Motor neuron (in vitro differentiated cells): ENCODE measurements around the gene SATB1. TPM values are rescaled to one million over a fixed set of nuclear protein-coding genes. Genes with fewer than 3 reads are reported as not detected.
"Not testable (repeated sequence)": the region's sequence is repeated elsewhere in the genome, so short reads cannot be mapped to it uniquely, and the experiment has no call there.

Experiments
- ATAC-seq, 8 experiments: fragments of 200-7000 bp; cut with Tn5 transposase; replicated peaks in 6 of 8; 2 replicates each; pipeline ENCODE4 v1.8.0; 2021; ENCODE audit warnings: mild to moderate bottlenecking in 8 of 8, moderate library complexity in 8 of 8
- H3K27ac ChIP-seq, 2 donors: fragments of 250-450 bp; sonication (Bioruptor Pico); 2 replicates each; pipeline ENCODE4 v1.9.0; 2021; ENCODE audit warnings: antibody characterized with exemption in 2 of 2, mild to moderate bottlenecking in 2 of 2, moderate library complexity in 1 of 2
- H3K4me1 ChIP-seq, 2 donors: fragments of 250-450 bp; sonication (Bioruptor Pico); replicated peaks in 1 of 2; 2 replicates each; pipeline ENCODE4 v1.6.1; 2021; ENCODE audit warnings: antibody characterized with exemption in 2 of 2, mild to moderate bottlenecking in 2 of 2, moderate library complexity in 1 of 2
- H3K4me3 ChIP-seq, 5 donors: fragments of 250-450 bp; sonication (Bioruptor Pico); 2 replicates each; pipeline ENCODE4 v1.9.0; 2021; ENCODE audit warnings: antibody characterized with exemption in 5 of 5, mild to moderate bottlenecking in 5 of 5, moderate library complexity in 4 of 5
- WGBS, 10 experiments: fragments of 450-650 bp; shearing (Covaris generic); methylation state at CpG; one replicate each; pipeline ENCODE4 v1.0.0; 2022; 5-methylcytosine and 5-hydroxymethylcytosine counted together
- in situ Hi-C, 9 experiments: fragments of 400-800 bp; cut with MboI; loops; one replicate each; pipeline ENCODE4 v1.15.0; 2021; ENCODE audit warnings: low sequenced_read_pairs in 9 of 9, low pct_unique_long_range_greater_than_20kb in 2 of 9; ENCODE audit not compliant: unreplicated experiment in 9 of 9
- total RNA-seq, 8 experiments: library from RNA; unstranded; fragments of 300-600 nt; gene quantifications; 2 replicates each; pipeline versions ENCODE4 v1.2.3 to v1.2.4, GENCODE V29; 2022

The SATB1 gene
- total RNA-seq: 10 to 100 TPM; 11.3 to 30.7 (median 25.4) TPM

GRCh38 chr3:18424729-18425640, at the start of gene SATB1:
TSS of gene SATB1 (minus strand) at chr3:18425339. CDS start at chr3:18420967, 4,372 bp downstream.
- WGBS, 10 experiments: 0 to 1% (median 0%) methylated on average over 2 to 14 of the region's 89 CpGs; no CpG with 5 or more reads in 7 of the 10 experiments
- peak; percentile 55 to 71 (median 60) for ATAC-seq
- Histone ChIP-seq H3K27ac (peak within 1 kb of the TSS; percentile 89 to 95), H3K4me1 (peaks cover 0 to 8% of the 10 kb centered on the region in 2 donors), H3K4me3 (peak within 1 kb of the TSS; percentile 82 to 100 (median 90))
- in situ Hi-C loops: no loop called here

DNA sequence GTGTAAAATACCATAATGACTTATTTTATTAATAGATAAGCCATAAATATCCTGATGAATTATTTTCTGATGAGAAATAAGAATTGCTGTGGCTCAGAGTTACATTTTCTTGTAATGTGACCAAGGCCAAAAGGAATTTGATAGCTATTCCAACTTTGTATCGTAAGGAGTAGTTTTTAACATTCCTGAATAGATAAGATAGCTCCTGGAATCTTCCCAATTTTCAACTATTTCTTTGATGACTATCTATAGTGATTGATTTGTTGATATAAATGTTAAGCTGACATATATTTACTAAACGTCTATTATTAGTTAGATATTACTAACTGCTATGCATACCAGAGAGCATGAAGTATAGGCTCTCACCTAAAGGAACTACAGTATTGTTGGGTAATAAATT, 49.1 kb upstream of the SATB1 start:
- 0 to 87% (median 37%) methylated on average over 2 of the region's 2 CpGs; no CpG with 5 or more reads in 3 of the 10 experiments for WGBS, 10 experiments

GRCh38 chr3:18469775-18470174, 44.6 kb upstream of the SATB1 start:
- ATAC-seq: no peak
- Histone ChIP-seq H3K4me1 (no peaks in the 10 kb centered on the region), H3K27ac (no peak overlapping the region), H3K4me3 (no peak overlapping the region)
- WGBS, 10 experiments: 0 to 43% (median 0%) methylated on average over 1 of the region's 1 CpG; no CpG with 5 or more reads in 5 of the 10 experiments
- in situ Hi-C loops: no loop called here

More for the DNA sequence above, 49.1 kb upstream of the SATB1 start:
- no peak overlapping the region for H3K27ac ChIP-seq
- no peaks in the 10 kb centered on the region for H3K4me1 ChIP-seq
- no peak for ATAC-seq
- no peak overlapping the region for H3K4me3 ChIP-seq
- in situ Hi-C loops: no loop called here

- in situ Hi-C loops: no loop called here
- no peak for ATAC-seq
- H3K27ac ChIP-seq: no peak overlapping the region
- WGBS, 10 experiments: 0 to 100% (median 82%) methylated on average over 1 of the region's 1 CpG; no CpG with 5 or more reads in 5 of the 10 experiments
- H3K4me1 ChIP-seq: no peaks in the 10 kb centered on the region
- no peak overlapping the region for H3K4me3 ChIP-seq
Observed at GRCh38 chr3:18466136-18466535, 41.0 kb upstream of the SATB1 start.

DNA sequence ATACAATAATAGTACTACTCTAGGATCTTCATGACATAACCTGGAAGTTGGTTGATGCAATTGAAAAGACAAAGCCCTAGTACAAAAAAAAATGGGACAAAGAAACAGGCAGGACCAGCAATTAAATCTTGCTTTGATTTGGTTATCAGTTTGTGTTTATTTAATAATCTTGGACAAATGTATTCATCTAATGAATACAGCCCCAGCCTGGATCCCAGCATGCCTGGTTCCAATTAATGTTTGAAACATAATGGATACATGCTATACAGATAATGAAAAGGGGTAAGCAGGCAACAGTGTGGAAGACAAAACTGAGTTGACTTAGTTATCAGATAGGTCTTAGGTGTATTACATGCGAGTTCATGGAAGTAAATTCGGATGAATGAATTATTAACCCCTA, 29.6 kb upstream of the SATB1 start:
- no peak for ATAC-seq
- H3K4me3 ChIP-seq: no peak overlapping the region
- H3K27ac ChIP-seq: no peak overlapping the region
- 11 to 100% (median 92%) methylated on average over 1 to 2 of the region's 2 CpGs; no CpG with 5 or more reads in 1 of the 10 experiments for WGBS, 10 experiments
- in situ Hi-C loops: no loop called here
- no peaks in the 10 kb centered on the region for H3K4me1 ChIP-seq

GRCh38 chr3:18449618-18450017, 24.5 kb upstream of the SATB1 start:
- in situ Hi-C loops, H3K27ac ChIP-seq, H3K4me3 ChIP-seq, H3K4me1 ChIP-seq, ATAC-seq: not testable (repeated sequence)
- 63 to 100% (median 93%) methylated on average over 1 to 5 of the region's 6 CpGs; no CpG with 5 or more reads in 3 of the 10 experiments for WGBS, 10 experiments

DNA sequence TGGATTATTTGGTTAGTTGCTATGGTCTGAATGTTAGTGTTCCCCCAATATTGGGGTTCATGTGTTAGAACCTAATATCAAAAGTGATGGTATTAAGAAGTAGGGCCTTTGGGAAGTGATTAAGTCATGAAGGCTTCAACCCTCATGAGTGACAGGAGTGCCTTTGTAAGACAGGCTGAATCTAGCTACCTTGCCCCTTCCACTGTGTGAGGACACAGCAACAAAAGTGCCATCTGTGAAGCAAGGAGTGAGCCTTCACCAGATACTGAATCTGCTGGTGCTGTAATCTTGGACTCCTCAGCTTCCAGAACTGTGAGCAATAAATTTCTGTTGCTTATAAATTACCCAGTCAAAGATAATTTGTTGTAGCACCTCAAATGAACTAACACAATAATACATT, 22.6 kb upstream of the SATB1 start:
- Histone ChIP-seq H3K4me1 (peaks cover 13 to 17% of the 10 kb centered on the region in 2 donors), H3K4me3 (no peak overlapping the region), H3K27ac (no peak overlapping the region)
- in situ Hi-C loops: no loop called here
- no peak for ATAC-seq

GRCh38 chr3:18446149-18446825, 21.1 kb upstream of the SATB1 start:
- 0 to 53% (median 25%) methylated on average over 1 to 7 of the region's 7 CpGs; no CpG with 5 or more reads in 1 of the 10 experiments for WGBS, 10 experiments
- Histone ChIP-seq H3K4me1 (peaks cover 13 to 18% of the 10 kb centered on the region in 2 donors), H3K27ac (no peak overlapping the region), H3K4me3 (peak overlapping the region; percentile 63 to 97 (median 83))
- in situ Hi-C loops: no loop called here
- no peak for ATAC-seq

- 0 to 20% (median 13%) methylated on average over 1 to 6 of the region's 33 CpGs; no CpG with 5 or more reads in 7 of the 10 experiments for WGBS, 10 experiments
- in situ Hi-C loops: no loop called here
- peaks cover 13 to 18% of the 10 kb centered on the region in 2 donors for H3K4me1 ChIP-seq
- peak overlapping the region in 1 of 2 donors; percentile 83 for H3K27ac ChIP-seq
- ATAC-seq: peak in 6 of 8 experiments; percentile 5 to 46 (median 26)
- peak overlapping the region; percentile 63 to 97 (median 83) for H3K4me3 ChIP-seq
Observed at GRCh38 chr3:18445401-18446148, 20.4 kb upstream of the SATB1 start.

GRCh38 chr3:18444595-18445400, 19.7 kb upstream of the SATB1 start:
- WGBS, 10 experiments: 0% methylated on average over 4 to 12 of the region's 113 CpGs; no CpG with 5 or more reads in 8 of the 10 experiments
- ATAC-seq: peak; percentile 93 to 98 (median 96)
- in situ Hi-C loops: no loop called here
- Histone ChIP-seq H3K27ac (peak overlapping the region in 1 of 2 donors; percentile 83), H3K4me3 (peak overlapping the region; percentile 63 to 97 (median 83)), H3K4me1 (peaks cover 13 to 18% of the 10 kb centered on the region in 2 donors)

- Histone ChIP-seq H3K27ac (no peak overlapping the region), H3K4me1 (peaks cover 13 to 18% of the 10 kb centered on the region in 2 donors), H3K4me3 (peak overlapping the region; percentile 63 to 97 (median 83))
- WGBS, 10 experiments: 0 to 16% (median 3%) methylated on average over 2 to 24 of the region's 56 CpGs; no CpG with 5 or more reads in 4 of the 10 experiments
- in situ Hi-C loops: no loop called here
- ATAC-seq: peak in 4 of 8 experiments; percentile 2 to 12 (median 7)
Observed at GRCh38 chr3:18443665-18444594, 18.8 kb upstream of the SATB1 start.
